Measurements from ENCODE around the gene KBTBD4. TPM values are rescaled to one million over a fixed set of nuclear protein-coding genes. Genes with fewer than 3 reads are reported as not detected.

KBTBD4 gene
- total RNA-seq, 1 experiment from 2014 or later = 13.2 TPM

DNA sequence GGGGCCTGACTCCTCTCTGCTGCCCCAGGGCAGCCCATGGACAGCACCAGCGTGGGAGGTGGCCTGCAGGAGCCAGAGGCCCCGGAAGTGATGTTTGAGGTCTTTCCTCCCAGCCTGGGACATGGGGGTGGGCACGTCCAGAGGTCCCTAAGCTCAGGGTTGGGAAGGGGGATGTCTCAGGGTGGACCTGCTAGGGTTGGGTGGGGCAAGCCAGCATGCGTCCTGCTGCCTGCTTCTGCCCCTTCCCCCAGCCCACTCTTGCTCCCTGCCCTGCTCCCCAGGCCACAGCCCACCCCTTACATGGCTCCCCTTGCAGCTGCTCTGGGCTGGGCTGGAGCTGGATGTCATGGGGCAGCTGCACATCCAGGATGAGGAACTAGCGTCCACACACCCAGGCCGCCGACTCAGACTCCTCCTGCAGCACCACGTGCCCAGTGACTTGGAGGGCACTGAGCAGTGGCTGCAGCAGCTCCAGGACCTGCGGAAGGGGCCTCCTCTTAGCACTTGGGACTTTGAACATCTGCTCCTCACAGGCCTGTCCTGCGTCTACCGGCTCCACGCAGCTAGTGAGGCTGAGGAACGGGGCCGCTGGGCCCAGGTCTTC is 9.1 kb upstream of the KBTBD4 start:
- no peak for DNase-seq (ENCODE audit: low read depth, low spot score)
- no peak overlapping the region for H3K4me2 ChIP-seq (ENCODE audit: low read length)
- peaks cover 2% of the 10 kb centered on the region; the same call in 1 of the 2 replicates for H3K27me3 ChIP-seq (ENCODE audit: insufficient read depth, low read length)
- no TSS peak for BruUV-seq (replicated peaks)
- ATAC-seq = no peak
- no peaks in the 10 kb centered on the region for H3K9me3 ChIP-seq (ENCODE audit: control insufficient read depth in 1 of 2, insufficient read depth in 1 of 2, low read depth in 1 of 2, low read length in 2 of 2)
- H3K4me3 ChIP-seq (replicated peaks in 1 of 2; ENCODE audit: low read depth in 1 of 2, low read length in 2 of 2) = no peak overlapping the region
- intact Hi-C loops (cut with micrococcal nuclease) = no loop called here
- H3K9ac ChIP-seq (ENCODE audit: low read length) = no peak overlapping the region
- no peak for TF ChIP-seq EZH2phosphoT487 (IDR thresholded peaks at IDR 0.05; ENCODE audit: borderline replicate concordance)
- TF ChIP-seq TCF7L2 (IDR thresholded peaks at IDR 0.05; ENCODE audit: borderline replicate concordance, extremely low read depth, insufficient read depth, insufficient read length) = no peak
- TF ChIP-seq EGR1 (IDR thresholded peaks at IDR 0.05; ENCODE audit: low read depth) = no peak
- TF ChIP-seq, protein P1, sequence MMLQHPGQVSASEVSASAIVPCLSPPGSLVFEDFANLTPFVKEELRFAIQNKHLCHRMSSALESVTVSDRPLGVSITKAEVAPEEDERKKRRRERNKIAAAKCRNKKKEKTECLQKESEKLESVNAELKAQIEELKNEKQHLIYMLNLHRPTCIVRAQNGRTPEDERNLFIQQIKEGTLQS (IDR thresholded peaks at IDR 0.05) = no peak
- no peak for TF ChIP-seq FOSL1 (IDR thresholded peaks at IDR 0.05; ENCODE audit: low read depth)
- TF ChIP-seq SRF (IDR thresholded peaks at IDR 0.05; ENCODE audit: low read depth) = no peak
- no peak for TF ChIP-seq CEBPB (IDR thresholded peaks at IDR 0.05; ENCODE audit: low read depth)
- TF ChIP-seq, protein P2, sequence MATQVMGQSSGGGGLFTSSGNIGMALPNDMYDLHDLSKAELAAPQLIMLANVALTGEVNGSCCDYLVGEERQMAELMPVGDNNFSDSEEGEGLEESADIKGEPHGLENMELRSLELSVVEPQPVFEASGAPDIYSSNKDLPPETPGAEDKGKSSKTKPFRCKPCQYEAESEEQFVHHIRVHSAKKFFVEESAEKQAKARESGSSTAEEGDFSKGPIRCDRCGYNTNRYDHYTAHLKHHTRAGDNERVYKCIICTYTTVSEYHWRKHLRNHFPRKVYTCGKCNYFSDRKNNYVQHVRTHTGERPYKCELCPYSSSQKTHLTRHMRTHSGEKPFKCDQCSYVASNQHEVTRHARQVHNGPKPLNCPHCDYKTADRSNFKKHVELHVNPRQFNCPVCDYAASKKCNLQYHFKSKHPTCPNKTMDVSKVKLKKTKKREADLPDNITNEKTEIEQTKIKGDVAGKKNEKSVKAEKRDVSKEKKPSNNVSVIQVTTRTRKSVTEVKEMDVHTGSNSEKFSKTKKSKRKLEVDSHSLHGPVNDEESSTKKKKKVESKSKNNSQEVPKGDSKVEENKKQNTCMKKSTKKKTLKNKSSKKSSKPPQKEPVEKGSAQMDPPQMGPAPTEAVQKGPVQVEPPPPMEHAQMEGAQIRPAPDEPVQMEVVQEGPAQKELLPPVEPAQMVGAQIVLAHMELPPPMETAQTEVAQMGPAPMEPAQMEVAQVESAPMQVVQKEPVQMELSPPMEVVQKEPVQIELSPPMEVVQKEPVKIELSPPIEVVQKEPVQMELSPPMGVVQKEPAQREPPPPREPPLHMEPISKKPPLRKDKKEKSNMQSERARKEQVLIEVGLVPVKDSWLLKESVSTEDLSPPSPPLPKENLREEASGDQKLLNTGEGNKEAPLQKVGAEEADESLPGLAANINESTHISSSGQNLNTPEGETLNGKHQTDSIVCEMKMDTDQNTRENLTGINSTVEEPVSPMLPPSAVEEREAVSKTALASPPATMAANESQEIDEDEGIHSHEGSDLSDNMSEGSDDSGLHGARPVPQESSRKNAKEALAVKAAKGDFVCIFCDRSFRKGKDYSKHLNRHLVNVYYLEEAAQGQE (IDR thresholded peaks at IDR 0.05; ENCODE audit: low read depth) = no peak
- no peak for TF ChIP-seq JUND (IDR thresholded peaks at IDR 0.05)
- TF ChIP-seq ZNF274 (IDR thresholded peaks at IDR 0.05; ENCODE audit: low read depth, low read length) = no peak
- no peak for TF ChIP-seq RAD21 (IDR thresholded peaks at IDR 0.05; ENCODE audit: low read depth)
- RAD21 ChIA-PET (ENCODE audit: low non-redundant PET in 1 of 2, low total read pairs in 2 of 2, uncharacterized antibody in 2 of 2, unreplicated experiment in 2 of 2) = no interaction called here
- H3K27ac ChIP-seq (ENCODE audit: low read depth, low read length) = no peak overlapping the region
- H2AFZ ChIP-seq (ENCODE audit: low read depth, low read length, poor library complexity, severe bottlenecking) = no peak overlapping the region
- H3K79me2 ChIP-seq (ENCODE audit: insufficient read depth, low read length) = no peaks in the 10 kb centered on the region
- POLR2A ChIA-PET = no interaction called here
- CTCF ChIA-PET = no interaction called here
- no peaks in the 10 kb centered on the region for H3K9me2 ChIP-seq (ENCODE audit: insufficient read depth)
- no peaks in the 10 kb centered on the region for H4K20me1 ChIP-seq (ENCODE audit: insufficient read depth)
- peaks cover 8 to 17% of the 10 kb centered on the region in 2 experiments; a peak in 3 of 4 replicates for H3K36me3 ChIP-seq (ENCODE audit: control insufficient read depth in 1 of 2, insufficient read depth in 2 of 2, low read length in 2 of 2)
- H3K4me1 ChIP-seq (ENCODE audit: control insufficient read depth in 1 of 2, insufficient read depth in 2 of 2, low read length in 2 of 2) = no peaks in the 10 kb centered on the region

Measured in HCT116 (cell line).